ENCODE results near the gene ADD3.

DNA sequence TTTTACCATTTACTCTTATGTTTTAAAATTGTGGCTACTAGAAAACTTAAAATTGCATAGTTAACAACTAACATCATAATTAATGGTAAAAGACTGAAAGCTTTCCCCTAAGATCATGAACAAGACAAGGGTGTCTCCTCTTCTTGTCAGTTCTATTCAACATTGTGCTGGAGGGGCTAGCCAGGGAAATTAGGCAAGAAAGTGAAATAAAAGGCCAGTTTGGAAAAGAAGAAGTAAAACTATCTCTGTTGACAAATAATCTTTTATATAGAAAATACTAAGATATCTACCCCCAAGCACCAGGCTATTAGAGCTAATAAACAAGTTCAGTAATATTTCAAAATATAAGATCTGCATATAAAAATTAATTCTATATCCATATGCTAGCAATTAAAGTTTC is 152.7 kb downstream of the ADD3 start:
- no peak for TF ChIP-seq CTCF (IDR thresholded peaks at IDR 0.05 in 2 of 3, conservative IDR thresholded peaks at IDR 0.05 in 1 of 3; ENCODE audit: control insufficient read depth in 2 of 3, extremely low read depth in 1 of 3, insufficient read depth in 1 of 3, low read depth in 3 of 3, low read length in 3 of 3)
- no peak for TF ChIP-seq POLR2A (IDR thresholded peaks at IDR 0.05; ENCODE audit: low read depth, low read length)
- no peak for TF ChIP-seq BHLHE40 (IDR thresholded peaks at IDR 0.05; ENCODE audit: borderline replicate concordance in 1 of 2, low read depth in 2 of 2, low read length in 1 of 2)
- no peak for TF ChIP-seq CHD2 (IDR thresholded peaks at IDR 0.05; ENCODE audit: borderline replicate concordance, low read depth, low read length)
- TF ChIP-seq, protein P1, sequence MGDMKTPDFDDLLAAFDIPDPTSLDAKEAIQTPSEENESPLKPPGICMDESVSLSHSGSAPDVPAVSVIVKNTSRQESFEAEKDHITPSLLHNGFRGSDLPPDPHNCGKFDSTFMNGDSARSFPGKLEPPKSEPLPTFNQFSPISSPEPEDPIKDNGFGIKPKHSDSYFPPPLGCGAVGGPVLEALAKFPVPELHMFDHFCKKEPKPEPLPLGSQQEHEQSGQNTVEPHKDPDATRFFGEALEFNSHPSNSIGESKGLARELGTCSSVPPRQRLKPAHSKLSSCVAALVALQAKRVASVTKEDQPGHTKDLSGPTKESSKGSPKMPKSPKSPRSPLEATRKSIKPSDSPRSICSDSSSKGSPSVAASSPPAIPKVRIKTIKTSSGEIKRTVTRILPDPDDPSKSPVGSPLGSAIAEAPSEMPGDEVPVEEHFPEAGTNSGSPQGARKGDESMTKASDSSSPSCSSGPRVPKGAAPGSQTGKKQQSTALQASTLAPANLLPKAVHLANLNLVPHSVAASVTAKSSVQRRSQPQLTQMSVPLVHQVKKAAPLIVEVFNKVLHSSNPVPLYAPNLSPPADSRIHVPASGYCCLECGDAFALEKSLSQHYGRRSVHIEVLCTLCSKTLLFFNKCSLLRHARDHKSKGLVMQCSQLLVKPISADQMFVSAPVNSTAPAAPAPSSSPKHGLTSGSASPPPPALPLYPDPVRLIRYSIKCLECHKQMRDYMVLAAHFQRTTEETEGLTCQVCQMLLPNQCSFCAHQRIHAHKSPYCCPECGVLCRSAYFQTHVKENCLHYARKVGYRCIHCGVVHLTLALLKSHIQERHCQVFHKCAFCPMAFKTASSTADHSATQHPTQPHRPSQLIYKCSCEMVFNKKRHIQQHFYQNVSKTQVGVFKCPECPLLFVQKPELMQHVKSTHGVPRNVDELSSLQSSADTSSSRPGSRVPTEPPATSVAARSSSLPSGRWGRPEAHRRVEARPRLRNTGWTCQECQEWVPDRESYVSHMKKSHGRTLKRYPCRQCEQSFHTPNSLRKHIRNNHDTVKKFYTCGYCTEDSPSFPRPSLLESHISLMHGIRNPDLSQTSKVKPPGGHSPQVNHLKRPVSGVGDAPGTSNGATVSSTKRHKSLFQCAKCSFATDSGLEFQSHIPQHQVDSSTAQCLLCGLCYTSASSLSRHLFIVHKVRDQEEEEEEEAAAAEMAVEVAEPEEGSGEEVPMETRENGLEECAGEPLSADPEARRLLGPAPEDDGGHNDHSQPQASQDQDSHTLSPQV (IDR thresholded peaks at IDR 0.05), result no peak
- no peak for TF ChIP-seq CEBPB (IDR thresholded peaks at IDR 0.05; ENCODE audit: borderline replicate concordance in 1 of 2, low read depth in 2 of 2, low read length in 2 of 2)
- no peak for TF ChIP-seq POLR2AphosphoS5 (IDR thresholded peaks at IDR 0.05; ENCODE audit: low read length)
- TF ChIP-seq RCOR1 (conservative IDR thresholded peaks at IDR 0.05; ENCODE audit: low read depth, low read length), result no peak

Data from GM12878 (cell line).